GM12872 (cell line): ENCODE measurements around the gene TRIM6.

Experiments used
- CTCF ChIP-seq: IDR thresholded peaks from 3 replicates; pipeline ENCODE4 v1.5.1; 2011; ENCODE audit warnings: low read depth, mild to moderate bottlenecking, low read length, moderate library complexity; ENCODE audit not compliant: insufficient read depth

Gene TRIM6

DNA sequence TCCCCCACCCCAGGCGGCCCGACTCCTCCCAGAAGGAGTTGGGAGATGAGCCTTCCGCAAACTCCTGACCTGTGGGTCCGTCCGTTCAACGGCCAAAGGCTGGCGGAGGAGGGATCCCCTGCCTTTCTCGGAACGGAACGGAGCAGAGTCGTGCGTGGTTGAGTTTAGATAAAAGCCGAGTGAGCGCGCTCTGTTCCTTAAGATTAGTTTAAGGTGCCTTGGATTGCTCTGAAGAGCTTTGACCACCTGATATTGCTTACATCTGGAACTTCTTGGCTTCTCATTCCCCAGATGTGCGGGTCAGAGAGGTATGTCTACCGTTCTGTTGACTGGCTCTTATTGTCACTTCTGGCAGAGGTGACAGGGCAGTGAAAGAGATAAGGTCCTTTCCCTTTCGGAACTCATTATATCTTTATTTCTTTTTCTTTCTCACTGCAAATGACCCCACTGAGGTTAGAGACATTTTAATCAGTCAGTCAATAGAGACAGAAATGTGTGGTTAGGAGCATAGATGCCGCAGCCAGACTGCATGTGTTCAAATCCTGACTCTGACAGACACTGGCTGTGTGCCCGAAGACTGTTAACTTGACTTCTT, at the start of gene TRIM6:
TSS of gene TRIM6 (plus strand) at position 31 of the 595 bp plus-strand sequence. CDS start at position 292, 261 bp downstream.
- TF ChIP-seq CTCF, result no peak

GRCh38 chr11:5547982-5548381, 48.5 kb upstream of the TRIM6 start:
- TF ChIP-seq CTCF, result no peak

DNA sequence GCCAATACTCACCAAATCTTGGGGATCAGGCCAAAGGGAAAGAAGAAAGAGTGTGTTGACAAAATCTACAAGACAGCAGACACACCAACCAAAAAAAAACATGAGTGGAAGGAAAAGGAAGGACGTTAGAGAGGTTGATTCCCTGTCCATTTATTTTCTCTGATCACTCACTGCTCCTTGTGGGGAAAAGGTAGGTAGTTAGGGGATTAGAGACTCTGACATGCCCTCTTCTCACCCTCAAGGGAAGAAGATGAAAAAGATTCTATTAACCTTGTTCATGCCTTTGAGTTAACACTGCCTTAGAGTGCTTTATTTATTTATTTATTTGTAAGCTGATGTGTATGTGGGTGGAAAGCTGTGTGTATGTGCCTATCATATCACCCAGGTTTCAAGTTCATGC, 48.0 kb upstream of the TRIM6 start, which contains the start of gene OR52H1:
TSS of gene OR52H1 (minus strand) at position 101 of the 400 bp plus-strand sequence. CDS start 3,035 bp downstream, outside the sequence.
- no peak for TF ChIP-seq CTCF

- TF ChIP-seq CTCF, result no peak
Measured at GRCh38 chr11:5550440-5551095, 45.9 kb upstream of the TRIM6 start.

GRCh38 chr11:5553343-5553742, 43.1 kb upstream of the TRIM6 start:
- TF ChIP-seq CTCF, result peak; percentile 19; the same call in 1 of the 3 replicates

GRCh38 chr11:5556596-5557188, 39.7 kb upstream of the TRIM6 start:
- no peak for TF ChIP-seq CTCF

GRCh38 chr11:5557751-5558150, 38.7 kb upstream of the TRIM6 start:
- TF ChIP-seq CTCF, result no peak
